K562 (cell line): Measurements from ENCODE around the gene EPHB2. TPM values are rescaled to one million over a fixed set of nuclear protein-coding genes. Genes with fewer than 3 reads are reported as not detected.

Experiments
- IRF2 ChIP-seq: sonication (generic); formaldehyde crosslinking; IDR thresholded peaks from 2 replicates; pipeline ENCODE4 v1.8.1; 2022; ENCODE audit warnings: mild to moderate bottlenecking, missing genetic modification reagents
- NELFE ChIP-seq: IDR thresholded peaks from 2 replicates; pipeline ENCODE4 v1.6.1; 2011; ENCODE audit warnings: mild to moderate bottlenecking; ENCODE audit not compliant: insufficient read depth, insufficient read length
- NFYB ChIP-seq: IDR thresholded peaks from 2 replicates; pipeline ENCODE4 v1.6.1; 2011; ENCODE audit warnings: mild to moderate bottlenecking, moderate library complexity; ENCODE audit not compliant: insufficient read length; ENCODE audit errors: extremely low read depth
- PHF21A ChIP-seq: fragments of 450-650 bp; IDR thresholded peaks from 2 replicates; pipeline ENCODE4 v1.6.1; 2017; ENCODE audit warnings: low read depth, borderline replicate concordance
- POLR2AphosphoS5 ChIP-seq: IDR thresholded peaks from 2 replicates; pipeline ENCODE4 v1.6.1; 2011; ENCODE audit warnings: mild to moderate bottlenecking, low read depth, low read length, moderate library complexity; ENCODE audit not compliant: control insufficient read depth, insufficient read depth
- RFX5 ChIP-seq: IDR thresholded peaks from 2 replicates; pipeline ENCODE4 v1.6.1; 2011; ENCODE audit warnings: low read depth, mild to moderate bottlenecking, improper control_type of control experiment, low read length
- TCF3 ChIP-seq: sonication (generic); formaldehyde crosslinking; IDR thresholded peaks from 2 replicates; pipeline ENCODE4 v1.4.0; 2020; ENCODE audit warnings: mild to moderate bottlenecking, missing genetic modification reagents
- XRCC4 ChIP-seq: IDR thresholded peaks from one replicate; pipeline ENCODE4 v1.6.1; 2011; ENCODE audit not compliant: insufficient read depth, insufficient read length; ENCODE audit errors: extremely low read depth
- ZNF354B ChIP-seq: fragments of 250-450 bp; sonication (Bioruptor Pico); IDR thresholded peaks from 2 replicates; pipeline ENCODE4 v1.4.0; 2020
- ZNF668 ChIP-seq: fragments of 250-450 bp; sonication (Bioruptor Pico); IDR thresholded peaks from 2 replicates; pipeline ENCODE4 v1.8.0; 2022; ENCODE audit warnings: mild to moderate bottlenecking, inconsistent platforms
- polyA plus RNA-seq, 8 experiments: library from polyadenylated mRNA; depleted of rRNA in 4 of 8; stranded (reverse) in 5 of 8; unstranded in 3 of 8; fragments of >200 nt; fragmentation: Nextera tagmentation in 2 of 8; fragmentation: Illumina TruSeq in 1 of 8; extraction: Ambion mirVana in 2 of 8; extraction: Trizol in 1 of 8; gene quantifications; 2 replicates each; pipeline versions ENCODE4 v1.2.1 to v1.2.3, GENCODE V29; 2011 to 2014; ENCODE audit warnings: inconsistent platforms in 1 of 8, missing spikeins in 1 of 8
- total RNA-seq, 7 experiments: library from RNA; depleted of rRNA in 6 of 7; stranded (reverse); fragments of >200 nt in 6 of 7; fragmentation: Illumina TruSeq in 2 of 7; extraction: Trizol in 2 of 7; gene quantifications; 2 replicates each; pipeline versions ENCODE4 v1.2.1 to v1.2.3, GENCODE V29; 2011 to 2021; ENCODE audit warnings: low replicate concordance in 1 of 7
- TF ChIP-seq, protein P1 (sequence below): sonication (generic); formaldehyde crosslinking; IDR thresholded peaks from 2 replicates; pipeline ENCODE4 v1.4.0; 2020; ENCODE audit warnings: mild to moderate bottlenecking, missing genetic modification reagents
- TF ChIP-seq, protein P2 (sequence below): fragments of 250-450 bp; sonication (Bioruptor Pico); IDR thresholded peaks from 2 replicates; pipeline ENCODE4 v1.4.0; 2020; ENCODE audit warnings: mild to moderate bottlenecking, moderate library complexity

The EPHB2 gene
- total and polyA plus RNA-seq, 9 of the 15 experiments (the other 6 are each of a cell fraction or from before 2014, with no cell fraction given), result not detected

DNA sequence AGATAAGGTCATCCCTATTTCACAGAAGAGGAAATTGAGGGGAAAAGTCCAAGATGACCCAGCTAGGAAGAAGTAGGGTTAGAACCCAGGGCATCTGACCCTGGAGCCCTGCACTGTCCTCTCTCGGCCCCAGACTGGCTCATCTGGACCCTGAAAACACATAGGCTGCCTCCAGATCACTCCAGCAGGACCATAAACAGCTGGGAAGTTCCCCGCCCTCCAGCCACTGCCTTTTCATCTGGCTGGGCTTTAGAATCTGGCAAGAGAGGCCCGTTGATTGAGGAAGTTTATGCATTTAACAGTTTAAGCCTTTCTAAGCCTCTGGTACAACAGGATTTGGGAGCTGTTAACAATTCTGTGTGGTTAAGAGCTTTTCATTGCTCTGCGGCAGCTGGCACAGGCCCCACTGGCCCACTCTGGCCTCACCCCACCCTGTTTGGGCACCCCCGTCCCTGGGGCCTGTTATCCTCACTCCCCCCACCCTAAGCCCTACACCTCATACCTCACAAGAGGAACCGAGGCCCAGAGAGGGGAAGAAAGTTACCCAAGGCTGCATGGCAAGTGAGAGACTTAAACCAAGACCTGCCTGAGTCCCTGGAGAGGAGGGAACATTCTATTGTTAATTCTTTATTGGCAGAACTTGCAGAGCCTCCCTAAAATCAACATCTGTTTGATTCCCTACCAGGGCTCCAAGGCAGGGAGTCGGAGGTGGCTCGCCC is 84.2 kb downstream of the EPHB2 start (continued):
- TF ChIP-seq, protein P1, sequence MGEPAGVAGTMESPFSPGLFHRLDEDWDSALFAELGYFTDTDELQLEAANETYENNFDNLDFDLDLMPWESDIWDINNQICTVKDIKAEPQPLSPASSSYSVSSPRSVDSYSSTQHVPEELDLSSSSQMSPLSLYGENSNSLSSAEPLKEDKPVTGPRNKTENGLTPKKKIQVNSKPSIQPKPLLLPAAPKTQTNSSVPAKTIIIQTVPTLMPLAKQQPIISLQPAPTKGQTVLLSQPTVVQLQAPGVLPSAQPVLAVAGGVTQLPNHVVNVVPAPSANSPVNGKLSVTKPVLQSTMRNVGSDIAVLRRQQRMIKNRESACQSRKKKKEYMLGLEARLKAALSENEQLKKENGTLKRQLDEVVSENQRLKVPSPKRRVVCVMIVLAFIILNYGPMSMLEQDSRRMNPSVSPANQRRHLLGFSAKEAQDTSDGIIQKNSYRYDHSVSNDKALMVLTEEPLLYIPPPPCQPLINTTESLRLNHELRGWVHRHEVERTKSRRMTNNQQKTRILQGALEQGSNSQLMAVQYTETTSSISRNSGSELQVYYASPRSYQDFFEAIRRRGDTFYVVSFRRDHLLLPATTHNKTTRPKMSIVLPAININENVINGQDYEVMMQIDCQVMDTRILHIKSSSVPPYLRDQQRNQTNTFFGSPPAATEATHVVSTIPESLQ, result no peak
- no peak for TF ChIP-seq POLR2AphosphoS5
- no peak for TF ChIP-seq XRCC4
- no peak for TF ChIP-seq NELFE
- no peak for TF ChIP-seq ZNF354B (CRISPR knock-in tag)
- TF ChIP-seq ZNF668 (CRISPR knock-in tag), result no peak
- TF ChIP-seq RFX5, result no peak
- no peak for TF ChIP-seq PHF21A
- no peak for TF ChIP-seq NFYB
- TF ChIP-seq, protein P2, sequence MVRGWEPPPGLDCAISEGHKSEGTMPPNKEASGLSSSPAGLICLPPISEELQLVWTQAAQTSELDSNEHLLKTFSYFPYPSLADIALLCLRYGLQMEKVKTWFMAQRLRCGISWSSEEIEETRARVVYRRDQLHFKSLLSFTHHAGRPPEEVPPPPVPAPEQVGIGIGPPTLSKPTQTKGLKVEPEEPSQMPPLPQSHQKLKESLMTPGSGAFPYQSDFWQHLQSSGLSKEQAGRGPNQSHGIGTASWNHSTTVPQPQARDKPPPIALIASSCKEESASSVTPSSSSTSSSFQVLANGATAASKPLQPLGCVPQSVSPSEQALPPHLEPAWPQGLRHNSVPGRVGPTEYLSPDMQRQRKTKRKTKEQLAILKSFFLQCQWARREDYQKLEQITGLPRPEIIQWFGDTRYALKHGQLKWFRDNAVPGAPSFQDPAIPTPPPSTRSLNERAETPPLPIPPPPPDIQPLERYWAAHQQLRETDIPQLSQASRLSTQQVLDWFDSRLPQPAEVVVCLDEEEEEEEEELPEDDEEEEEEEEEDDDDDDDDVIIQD (CRISPR knock-in tag), result no peak
- no peak for TF ChIP-seq TCF3 (CRISPR knock-in tag)
- no peak for TF ChIP-seq IRF2
